Esophagus squamous epithelium (tissue), 4 donors: ENCODE data around the gene RBBP4.
"Not testable (repeated sequence)": the region's sequence is repeated elsewhere in the genome, so short reads cannot be mapped to it uniquely, and the experiment has no call there.

Source experiments
- CTCF ChIP-seq, 6 experiments: fragments of 450-650 bp in 4 of 6; fragments of 200-600 bp in 2 of 6; sonication (generic) in 2 of 6; IDR thresholded peaks; one replicate each; pipeline ENCODE4 v1.5.1; 2016 to 2019; ENCODE audit warnings: antibody characterized with exemption in 6 of 6, mild to moderate bottlenecking in 4 of 6, moderate library complexity in 4 of 6
- POLR2A ChIP-seq, 4 donors: fragments of 450-650 bp; IDR thresholded peaks; one replicate each; pipeline ENCODE4 v1.6.1; 2017; ENCODE audit warnings: antibody characterized with exemption in 4 of 4, mild to moderate bottlenecking in 4 of 4, moderate library complexity in 3 of 4

GRCh38 chr1:32696996-32697395, 46.0 kb downstream of the RBBP4 start:
- TF ChIP-seq POLR2A, CTCF (IDR thresholded peaks at IDR 0.05): not testable (repeated sequence)
